ENCODE measurements around the gene BMP8A. TPM values are rescaled to one million over a fixed set of nuclear protein-coding genes. Genes with fewer than 3 reads are reported as not detected.
"Not testable (repeated sequence)": the region's sequence is repeated elsewhere in the genome, so short reads cannot be mapped to it uniquely, and the experiment has no call there.

The BMP8A gene
- total and polyA plus RNA-seq, 12 donors, result 0.16 to 1.8 (median 0.66) TPM; not detected in 3

GRCh38 chr1:39499668-39500067, 8.2 kb downstream of the BMP8A start:
- peaks cover 0 to 10% (median 0%) of the 10 kb centered on the region in 11 donors for H3K9me3 ChIP-seq
- no peaks in the 10 kb centered on the region for H3K36me3 ChIP-seq
- peaks cover 3 to 24% (median 9%) of the 10 kb centered on the region in 9 donors for H3K4me1 ChIP-seq
- peak overlapping the region in 7 of 10 donors; percentile 1 to 69 (median 46) for H3K27ac ChIP-seq
- peaks cover 0 to under 1% (median 0%) of the 10 kb centered on the region in 7 donors for H3K27me3 ChIP-seq
- intact Hi-C loops (cut with DNase I), result no loop called here
- peak; percentile 46 to 67 for DNase-seq
- peak; percentile 43 to 90 (median 76) for ATAC-seq
- 15 to 31% methylated on average over 5 of the region's 5 CpGs for WGBS, 2 donors
- H3K4me3 ChIP-seq, result no peak overlapping the region
- TF ChIP-seq CTCF (IDR thresholded peaks at IDR 0.05), result no peak

GRCh38 chr1:39500862-39501389, 9.5 kb downstream of the BMP8A start:
- H3K9me3 ChIP-seq, result peaks cover 0 to 10% (median 0%) of the 10 kb centered on the region in 11 donors
- no peak overlapping the region for H3K4me3 ChIP-seq
- peaks cover 3 to 24% (median 9%) of the 10 kb centered on the region in 9 donors for H3K4me1 ChIP-seq
- intact Hi-C loops (cut with DNase I), result no loop called here
- no peaks in the 10 kb centered on the region for H3K36me3 ChIP-seq
- ATAC-seq (no peak), DNase-seq (no peak)
- WGBS, 2 donors, result 93 to 95% methylated on average over 4 of the region's 4 CpGs
- no peaks in the 10 kb centered on the region for H3K27me3 ChIP-seq
- no peak overlapping the region for H3K27ac ChIP-seq
- no peak for TF ChIP-seq CTCF (IDR thresholded peaks at IDR 0.05)

GRCh38 chr1:39501666-39502065, 10.2 kb downstream of the BMP8A start:
- H3K27ac ChIP-seq, result no peak overlapping the region
- no peaks in the 10 kb centered on the region for H3K36me3 ChIP-seq
- no peaks in the 10 kb centered on the region for H3K27me3 ChIP-seq
- peaks cover 3 to 24% (median 9%) of the 10 kb centered on the region in 9 donors for H3K4me1 ChIP-seq
- H3K4me3 ChIP-seq, result no peak overlapping the region
- DNase-seq, result no peak
- ATAC-seq, result no peak
- peaks cover 0 to 10% (median 0%) of the 10 kb centered on the region in 11 donors for H3K9me3 ChIP-seq
- 73 to 76% methylated on average over 5 of the region's 5 CpGs for WGBS, 2 donors
- TF ChIP-seq CTCF (IDR thresholded peaks at IDR 0.05), result no peak
- intact Hi-C loops (cut with DNase I), result no loop called here

GRCh38 chr1:39504436-39504835, 13.0 kb downstream of the BMP8A start:
- H3K36me3 ChIP-seq; DNase-seq; intact Hi-C loops (cut with DNase I); H3K27me3 ChIP-seq; H3K27ac ChIP-seq; ATAC-seq; H3K4me3 ChIP-seq: not testable (repeated sequence)
- 82% methylated on average over 9 of the region's 9 CpGs for WGBS, 2 donors
- H3K4me1 ChIP-seq, result peaks cover 6 to 23% (median 11%) of the 10 kb centered on the region in 9 donors
- peaks cover 0 to 10% (median 0%) of the 10 kb centered on the region in 11 donors for H3K9me3 ChIP-seq

- TF ChIP-seq CTCF (IDR thresholded peaks at IDR 0.05), result no peak
- DNase-seq (no peak), ATAC-seq (no peak)
- H3K27me3 ChIP-seq, result no peaks in the 10 kb centered on the region
- H3K4me3 ChIP-seq, result no peak overlapping the region
- no peaks in the 10 kb centered on the region for H3K36me3 ChIP-seq
- peaks cover 0 to 18% (median 11%) of the 10 kb centered on the region in 9 donors for H3K4me1 ChIP-seq
- H3K9me3 ChIP-seq, result peaks cover 0 to 10% (median 0%) of the 10 kb centered on the region in 11 donors
- no peak overlapping the region for H3K27ac ChIP-seq
- intact Hi-C loops (cut with DNase I), result no loop called here
Observed at GRCh38 chr1:39505289-39505688, 13.9 kb downstream of the BMP8A start.

Measured in heart right ventricle (tissue), 16 donors.